Right lobe of liver (tissue), 4 donors: Measurements from ENCODE around the gene BCL2.

ENCODE experiments used
- POLR2A ChIP-seq: fragments of 450-650 bp; IDR thresholded peaks from one replicate; pipeline ENCODE4 v1.6.1; 2017; ENCODE audit warnings: antibody characterized with exemption, mild to moderate bottlenecking
- TF ChIP-seq, protein P1 (sequence below), 4 donors: fragments of 200-600 bp in 3 of 4; fragments of 450-650 bp in 1 of 4; IDR thresholded peaks; one replicate each; pipeline versions ENCODE4 v1.5.1 to v1.8.0; 2016 to 2022; ENCODE audit warnings: antibody characterized with exemption in 4 of 4, mild to moderate bottlenecking in 2 of 4
- donor health status: DM: no; HTN: no; CAD: no.
- donor health status: DM: no; HTN: no; CAD: no.
- donor health status: DM: no; HTN: yes; CAD: no.

DNA sequence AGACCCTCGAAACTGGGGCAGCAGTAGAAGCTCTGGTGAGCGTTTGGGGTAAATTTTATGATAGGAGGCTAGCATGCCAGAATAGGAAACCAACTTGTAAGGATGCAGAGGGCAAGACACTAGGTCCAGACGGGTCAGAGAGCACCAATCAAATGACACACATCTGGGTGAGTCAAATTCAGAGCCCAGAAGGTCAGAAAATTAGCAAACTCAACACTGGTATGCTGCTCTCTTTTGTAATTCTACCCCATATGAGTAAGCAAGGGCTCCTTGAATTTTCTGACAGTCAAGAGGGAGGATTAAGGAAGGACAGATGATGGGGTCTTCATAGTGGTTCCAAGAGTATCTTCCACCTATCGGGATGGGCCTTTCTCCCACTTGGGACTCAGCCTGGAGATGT is 209.8 kb downstream of the BCL2 start:
- TF ChIP-seq, protein P1, sequence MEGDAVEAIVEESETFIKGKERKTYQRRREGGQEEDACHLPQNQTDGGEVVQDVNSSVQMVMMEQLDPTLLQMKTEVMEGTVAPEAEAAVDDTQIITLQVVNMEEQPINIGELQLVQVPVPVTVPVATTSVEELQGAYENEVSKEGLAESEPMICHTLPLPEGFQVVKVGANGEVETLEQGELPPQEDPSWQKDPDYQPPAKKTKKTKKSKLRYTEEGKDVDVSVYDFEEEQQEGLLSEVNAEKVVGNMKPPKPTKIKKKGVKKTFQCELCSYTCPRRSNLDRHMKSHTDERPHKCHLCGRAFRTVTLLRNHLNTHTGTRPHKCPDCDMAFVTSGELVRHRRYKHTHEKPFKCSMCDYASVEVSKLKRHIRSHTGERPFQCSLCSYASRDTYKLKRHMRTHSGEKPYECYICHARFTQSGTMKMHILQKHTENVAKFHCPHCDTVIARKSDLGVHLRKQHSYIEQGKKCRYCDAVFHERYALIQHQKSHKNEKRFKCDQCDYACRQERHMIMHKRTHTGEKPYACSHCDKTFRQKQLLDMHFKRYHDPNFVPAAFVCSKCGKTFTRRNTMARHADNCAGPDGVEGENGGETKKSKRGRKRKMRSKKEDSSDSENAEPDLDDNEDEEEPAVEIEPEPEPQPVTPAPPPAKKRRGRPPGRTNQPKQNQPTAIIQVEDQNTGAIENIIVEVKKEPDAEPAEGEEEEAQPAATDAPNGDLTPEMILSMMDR (IDR thresholded peaks at IDR 0.05): no peak
- TF ChIP-seq POLR2A: no peak
